OCI-LY3 (cell line): ENCODE measurements around the gene ZNF391.

Experiments used
- H2AFZ ChIP-seq: fragments of 200-600, 300-600 bp; shearing (Covaris generic); 2 replicates; pipeline ENCODE4 v1.6.0; 2014; ENCODE audit warnings: antibody characterized with exemption, low read depth, low read length
- H3K27ac ChIP-seq: fragments of 200-600, 300-600 bp; sonication (generic); 2 replicates; pipeline ENCODE4 v1.5.1; 2014; ENCODE audit warnings: mild to moderate bottlenecking, low read length, moderate library complexity, mixed read lengths
- H3K27me3 ChIP-seq: fragments of 200-600, 300-600 bp; sonication (generic); 2 replicates; pipeline ENCODE4 v1.6.1; 2014; ENCODE audit warnings: low read depth, low read length, mixed read lengths
- H3K36me3 ChIP-seq: fragments of 200-600, 300-600 bp; sonication (generic); replicated peaks from 2 replicates; pipeline ENCODE3; 2014; ENCODE audit warnings: low read depth, low read length, mixed read lengths
- H3K4me1 ChIP-seq: fragments of 300-600, 200-600 bp; sonication (generic); 2 replicates; pipeline ENCODE4 v1.6.1; 2014; ENCODE audit warnings: low read length, mixed read lengths
- H3K4me2 ChIP-seq: fragments of 200-600, 300-600 bp; sonication (generic); 2 replicates; pipeline ENCODE4 v1.6.1; 2014; ENCODE audit warnings: low read length, mixed read lengths
- H3K4me3 ChIP-seq: fragments of 300-600, 200-600 bp; sonication (generic); 2 replicates; pipeline ENCODE4 v1.5.1; 2014; ENCODE audit warnings: antibody characterized with exemption, mild to moderate bottlenecking, low read length, moderate library complexity
- H3K79me2 ChIP-seq: fragments of 300-600, 200-600 bp; shearing (Covaris generic); 2 replicates; pipeline ENCODE4 v1.6.1; 2014; ENCODE audit warnings: mild to moderate bottlenecking, low read length, mixed read lengths
- H3K9ac ChIP-seq: fragments of 300-600, 200-600 bp; shearing (Covaris generic); 2 replicates; pipeline ENCODE4 v1.6.0; 2014; ENCODE audit warnings: mild to moderate bottlenecking, low read length, moderate library complexity
- H3K9me3 ChIP-seq: fragments of 200-600, 300-600 bp; shearing (Covaris generic); 2 replicates; pipeline ENCODE4 v1.6.1; 2014; ENCODE audit warnings: low read length, mixed read lengths; ENCODE audit not compliant: insufficient read depth
- H4K20me1 ChIP-seq: fragments of 200-600, 300-600 bp; sonication (generic); 2 replicates; pipeline ENCODE4 v1.6.1; 2016; ENCODE audit warnings: low read length, mixed read lengths; ENCODE audit not compliant: insufficient read depth
- CTCF ChIP-seq: fragments of 200-600, 300-600 bp; sonication (generic); IDR thresholded peaks from 2 replicates; pipeline ENCODE4 v1.5.1; 2014; ENCODE audit warnings: antibody characterized with exemption, low read length, low read depth
- EZH2phosphoT487 ChIP-seq: fragments of 200-600 bp; shearing (Covaris generic); IDR thresholded peaks from 2 replicates; pipeline ENCODE4 v1.6.1; 2018; ENCODE audit warnings: antibody characterized with exemption, mixed run types, low read depth

ZNF391 gene

GRCh38 chr6:27388293-27389197 is at the start of gene ZNF391:
Gene ZNF391 (plus strand): TSS chr6:27388759. CDS start chr6:27400371, 11,612 bp downstream.
- H3K9me3 ChIP-seq: no peaks in the 10 kb centered on the region; the same call in 1 of the 2 replicates
- H3K4me3 ChIP-seq: peak within 1 kb of the TSS; percentile 89
- H2AFZ ChIP-seq: peak within 1 kb of the TSS; percentile 85
- H3K4me2 ChIP-seq: peak within 1 kb of the TSS; percentile 64
- H3K27me3 ChIP-seq: no peaks in the 10 kb centered on the region
- H3K36me3 ChIP-seq: no peaks in the 10 kb centered on the region
- H3K79me2 ChIP-seq: no peaks in the 10 kb centered on the region
- H3K9ac ChIP-seq: peak within 1 kb of the TSS; percentile 65
- H4K20me1 ChIP-seq: no peaks in the 10 kb centered on the region
- no peak for TF ChIP-seq CTCF
- no peak for TF ChIP-seq EZH2phosphoT487
- peak within 1 kb of the TSS; percentile 68 for H3K27ac ChIP-seq
- H3K4me1 ChIP-seq: no peaks in the 10 kb centered on the region

- no peak overlapping the region for H3K27ac ChIP-seq
- H2AFZ ChIP-seq: no peak overlapping the region
- no peaks in the 10 kb centered on the region for H3K79me2 ChIP-seq
- no peaks in the 10 kb centered on the region for H3K4me1 ChIP-seq
- no peak overlapping the region for H3K4me3 ChIP-seq
- no peaks in the 10 kb centered on the region for H3K9me3 ChIP-seq
- H3K9ac ChIP-seq: no peak overlapping the region
- TF ChIP-seq EZH2phosphoT487 (no peak), CTCF (no peak)
- no peaks in the 10 kb centered on the region for H3K27me3 ChIP-seq
- no peak overlapping the region for H3K4me2 ChIP-seq
- H3K36me3 ChIP-seq: no peaks in the 10 kb centered on the region
- H4K20me1 ChIP-seq: no peaks in the 10 kb centered on the region
Observed at GRCh38 chr6:27352850-27353249, 35.7 kb upstream of the ZNF391 start.

GRCh38 chr6:27358786-27359185 is 29.8 kb upstream of the ZNF391 start:
- H3K27ac ChIP-seq: no peak overlapping the region
- H3K4me1 ChIP-seq: no peaks in the 10 kb centered on the region
- H3K4me2 ChIP-seq: no peak overlapping the region
- no peaks in the 10 kb centered on the region for H3K27me3 ChIP-seq
- no peak for TF ChIP-seq EZH2phosphoT487
- TF ChIP-seq CTCF: no peak
- H3K9me3 ChIP-seq: no peaks in the 10 kb centered on the region
- no peak overlapping the region for H3K4me3 ChIP-seq
- H3K36me3 ChIP-seq: no peaks in the 10 kb centered on the region
- H3K9ac ChIP-seq: no peak overlapping the region
- H3K79me2 ChIP-seq: no peaks in the 10 kb centered on the region
- H2AFZ ChIP-seq: no peak overlapping the region
- H4K20me1 ChIP-seq: no peaks in the 10 kb centered on the region

GRCh38 chr6:27359231-27359630 is 29.3 kb upstream of the ZNF391 start:
- no peak overlapping the region for H3K27ac ChIP-seq
- no peaks in the 10 kb centered on the region for H3K79me2 ChIP-seq
- no peaks in the 10 kb centered on the region for H4K20me1 ChIP-seq
- no peaks in the 10 kb centered on the region for H3K36me3 ChIP-seq
- H3K27me3 ChIP-seq: no peaks in the 10 kb centered on the region
- TF ChIP-seq EZH2phosphoT487 (no peak), CTCF (no peak)
- no peak overlapping the region for H3K9ac ChIP-seq
- H3K4me3 ChIP-seq: no peak overlapping the region
- H2AFZ ChIP-seq: no peak overlapping the region
- H3K9me3 ChIP-seq: no peaks in the 10 kb centered on the region
- no peaks in the 10 kb centered on the region for H3K4me1 ChIP-seq
- H3K4me2 ChIP-seq: no peak overlapping the region
